IPS-15b (cell line): ENCODE results near the gene RPLP2.

Source experiments
- H3K27me3 ChIP-seq: one replicate; pipeline ENCODE4 v1.6.1; 2013; ENCODE audit warnings: low read length; ENCODE audit not compliant: control insufficient read depth, insufficient read depth
- H3K36me3 ChIP-seq: one replicate; pipeline ENCODE4 v1.6.1; 2013; ENCODE audit warnings: low read length; ENCODE audit not compliant: control insufficient read depth, insufficient read depth
- H3K4me1 ChIP-seq: one replicate; pipeline ENCODE4 v1.6.1; 2013; ENCODE audit warnings: mild to moderate bottlenecking, low read length; ENCODE audit not compliant: control insufficient read depth, insufficient read depth
- H3K4me3 ChIP-seq: one replicate; pipeline ENCODE4 v1.5.1; 2013; ENCODE audit warnings: low read depth, low read length
- H3K9ac ChIP-seq: one replicate; pipeline ENCODE4 v1.6.1; 2013; ENCODE audit warnings: low read depth, mild to moderate bottlenecking, low read length
- H3K9me3 ChIP-seq: one replicate; pipeline ENCODE4 v1.6.1; 2013; ENCODE audit warnings: mild to moderate bottlenecking, low read length; ENCODE audit not compliant: control insufficient read depth, insufficient read depth

Gene RPLP2

DNA sequence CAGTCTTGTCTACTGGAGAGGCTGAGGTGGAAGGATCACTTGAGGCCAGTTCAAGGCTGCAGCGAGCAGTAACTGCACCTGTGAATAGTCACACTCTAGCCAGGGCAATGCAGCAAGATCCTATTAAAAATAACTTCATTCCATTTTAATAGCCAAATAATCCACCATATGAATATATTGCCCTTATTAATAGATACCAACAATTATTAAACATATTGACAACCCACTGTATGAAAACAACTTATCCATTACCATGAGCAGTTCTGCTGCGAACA is 42.9 kb upstream of the RPLP2 start:
- Histone ChIP-seq H3K9me3 (no peaks in the 10 kb centered on the region), H3K9ac (no peak overlapping the region), H3K36me3 (peaks cover 66% of the 10 kb centered on the region), H3K27me3 (no peaks in the 10 kb centered on the region), H3K4me1 (peaks cover 9% of the 10 kb centered on the region), H3K4me3 (no peak overlapping the region)

DNA sequence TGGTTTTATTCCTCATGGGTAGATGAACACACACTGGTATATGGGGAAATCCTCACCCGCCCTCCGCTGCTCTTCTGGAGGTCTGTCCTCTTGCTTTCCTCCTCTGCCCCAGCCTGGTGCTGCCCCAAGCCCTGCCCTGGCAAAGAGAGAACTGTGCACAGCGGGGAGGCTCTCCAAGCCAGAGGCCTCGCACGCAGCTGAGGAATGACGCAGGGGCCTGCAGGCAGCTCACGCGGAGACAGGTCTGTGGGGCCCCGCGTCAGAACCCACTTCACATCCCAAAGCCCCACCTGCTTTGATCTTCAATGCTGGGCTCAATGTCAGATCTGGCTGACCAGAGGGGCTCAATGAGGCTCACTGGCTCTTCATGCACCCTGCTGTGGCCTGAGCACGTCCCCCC is 42.5 kb upstream of the RPLP2 start:
- no peak overlapping the region for H3K4me3 ChIP-seq
- H3K9ac ChIP-seq: no peak overlapping the region
- H3K36me3 ChIP-seq: peaks cover 67% of the 10 kb centered on the region
- H3K27me3 ChIP-seq: no peaks in the 10 kb centered on the region
- H3K9me3 ChIP-seq: no peaks in the 10 kb centered on the region
- peaks cover 8% of the 10 kb centered on the region for H3K4me1 ChIP-seq

DNA sequence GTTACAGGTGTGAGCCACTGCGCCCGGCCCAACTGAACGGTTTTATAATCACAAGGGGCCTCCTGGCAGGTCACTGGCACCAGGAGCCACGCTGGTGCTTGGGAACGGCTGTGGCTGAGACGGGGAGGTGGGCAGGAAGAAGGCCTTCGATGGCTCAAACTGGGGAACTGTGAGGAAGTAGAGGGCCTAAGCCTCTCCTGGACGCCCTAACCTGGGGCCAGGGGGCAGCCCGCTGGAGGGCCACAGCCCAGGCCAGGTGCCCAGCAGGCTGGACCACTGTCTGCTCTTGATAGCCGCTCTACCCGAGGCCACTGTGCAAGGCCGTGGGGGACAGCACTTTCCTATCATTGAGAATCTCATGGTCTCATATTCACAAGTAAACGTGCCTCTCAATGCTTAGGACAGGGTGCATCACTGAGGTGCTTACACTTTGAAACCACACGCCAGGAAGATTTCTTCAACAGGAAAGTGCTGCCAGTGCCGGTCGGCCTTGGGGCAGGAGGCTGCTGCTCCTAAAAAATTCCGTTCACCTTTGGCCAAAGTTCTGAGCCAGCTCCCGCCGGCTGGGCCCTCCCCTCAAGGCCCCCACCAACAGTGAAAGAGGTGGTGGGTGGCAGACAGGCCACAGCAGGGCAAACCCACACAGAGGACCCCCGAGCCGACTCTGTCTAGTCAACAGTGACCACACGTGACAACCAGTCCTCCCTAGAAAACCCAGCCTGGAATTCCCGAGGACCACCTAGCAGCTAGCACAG is 39.7 kb upstream of the RPLP2 start:
- no peak overlapping the region for H3K9ac ChIP-seq
- H3K4me3 ChIP-seq: no peak overlapping the region
- H3K4me1 ChIP-seq: no peaks in the 10 kb centered on the region
- no peaks in the 10 kb centered on the region for H3K9me3 ChIP-seq
- H3K27me3 ChIP-seq: no peaks in the 10 kb centered on the region
- H3K36me3 ChIP-seq: peaks cover 53% of the 10 kb centered on the region

GRCh38 chr11:770642-771616 is 38.8 kb upstream of the RPLP2 start:
- no peaks in the 10 kb centered on the region for H3K9me3 ChIP-seq
- no peak overlapping the region for H3K9ac ChIP-seq
- peaks cover 50% of the 10 kb centered on the region for H3K36me3 ChIP-seq
- no peaks in the 10 kb centered on the region for H3K4me1 ChIP-seq
- no peaks in the 10 kb centered on the region for H3K27me3 ChIP-seq
- no peak overlapping the region for H3K4me3 ChIP-seq

GRCh38 chr11:771617-772204 is 38.1 kb upstream of the RPLP2 start:
- no peak overlapping the region for H3K9ac ChIP-seq
- peaks cover 44% of the 10 kb centered on the region for H3K36me3 ChIP-seq

DNA sequence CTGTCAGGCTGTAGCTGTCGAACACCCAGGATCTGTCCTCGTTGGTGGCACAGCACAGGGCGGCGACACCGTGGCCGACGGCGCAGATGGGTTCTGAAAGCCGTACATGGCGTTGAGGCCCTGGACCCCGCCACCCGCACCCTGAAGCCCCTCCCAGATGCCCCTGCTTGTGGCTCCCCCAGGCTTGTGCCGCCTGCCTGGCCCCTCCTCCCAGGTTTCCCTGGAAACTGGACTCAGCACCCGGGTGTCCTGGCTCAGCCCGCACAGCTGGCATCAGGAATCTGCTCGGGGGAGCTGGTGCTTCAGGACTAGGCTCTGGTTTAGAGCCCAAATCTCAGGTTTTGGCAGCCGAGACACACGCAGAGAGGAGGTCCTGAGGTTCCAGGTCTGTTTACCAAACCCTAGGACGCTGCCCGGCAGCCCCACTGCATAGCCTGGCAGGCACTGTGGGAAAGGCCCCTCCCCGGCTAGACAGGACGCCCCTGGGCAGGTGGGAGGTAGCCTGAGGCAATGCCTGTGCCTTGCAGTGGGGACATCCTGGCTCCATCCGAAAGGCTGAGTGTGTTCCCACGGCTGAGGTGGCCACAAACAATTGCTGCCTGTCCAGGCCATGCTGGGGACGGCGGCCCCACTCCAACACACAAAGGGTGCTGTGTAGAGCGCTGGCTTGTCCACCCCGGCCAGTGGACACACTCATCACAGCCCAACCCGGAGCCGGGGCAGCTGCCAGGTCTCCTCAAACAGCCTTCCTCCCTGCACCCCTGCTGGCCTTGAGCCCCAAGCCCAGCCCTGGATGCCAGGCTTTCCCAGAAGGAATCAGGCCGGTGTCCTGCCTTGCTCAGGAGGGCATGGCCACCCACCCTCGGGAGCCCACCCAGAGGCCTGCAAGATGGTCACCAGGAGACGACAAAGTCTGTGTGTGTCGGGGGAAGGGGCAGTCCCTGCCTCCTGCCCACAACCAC is 37.1 kb upstream of the RPLP2 start:
- H3K27me3 ChIP-seq: no peaks in the 10 kb centered on the region
- H3K9me3 ChIP-seq: no peaks in the 10 kb centered on the region
- H3K36me3 ChIP-seq: peaks cover 40% of the 10 kb centered on the region
- no peaks in the 10 kb centered on the region for H3K4me1 ChIP-seq
- no peak overlapping the region for H3K9ac ChIP-seq
- H3K4me3 ChIP-seq: no peak overlapping the region

More at GRCh38 chr11:771617-772204, 38.1 kb upstream of the RPLP2 start:
- Histone ChIP-seq H3K4me1 (no peaks in the 10 kb centered on the region), H3K4me3 (no peak overlapping the region), H3K27me3 (no peaks in the 10 kb centered on the region), H3K9me3 (no peaks in the 10 kb centered on the region)

DNA sequence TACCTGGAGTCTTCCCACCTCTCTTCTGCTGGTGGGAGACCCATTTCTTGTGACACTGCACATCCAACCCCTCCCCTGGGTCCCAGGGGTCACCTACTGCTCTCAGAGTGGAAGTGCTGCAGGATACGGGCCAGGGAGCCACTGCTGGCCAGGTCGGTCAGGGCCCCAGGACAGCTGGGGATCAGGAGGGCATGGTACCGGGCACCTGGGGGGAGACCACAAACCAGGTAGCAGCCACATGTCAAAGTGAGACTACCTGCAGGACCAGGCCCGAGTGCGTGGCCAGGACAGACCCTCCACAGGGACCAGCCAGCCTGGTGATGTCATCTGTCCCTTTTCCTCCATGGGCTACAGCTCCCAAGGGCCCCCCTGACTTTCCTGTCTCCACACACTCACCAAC is 36.3 kb upstream of the RPLP2 start:
- Histone ChIP-seq H3K4me3 (no peak overlapping the region), H3K9ac (no peak overlapping the region), H3K4me1 (no peaks in the 10 kb centered on the region), H3K9me3 (no peaks in the 10 kb centered on the region), H3K27me3 (no peaks in the 10 kb centered on the region), H3K36me3 (peaks cover 40% of the 10 kb centered on the region)

DNA sequence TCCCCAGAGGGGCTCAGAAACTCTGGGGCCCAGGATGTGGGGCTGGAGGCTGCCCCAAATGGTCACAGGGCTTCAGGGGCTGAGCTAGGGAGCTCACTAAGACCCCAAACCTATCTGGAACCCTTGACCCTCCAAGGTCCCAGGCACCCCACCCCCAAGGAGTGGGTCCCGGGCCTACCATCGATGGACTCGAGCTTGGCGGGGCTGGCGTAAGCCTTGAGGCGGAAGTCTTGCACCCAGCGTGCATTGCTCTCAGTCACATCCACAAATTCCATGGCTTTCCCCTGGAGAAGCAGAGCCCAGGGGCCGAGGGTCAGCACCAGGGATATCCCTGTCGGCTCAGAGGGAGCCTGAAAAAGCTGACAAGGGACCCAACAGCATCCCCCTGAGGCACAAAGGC is 35.9 kb upstream of the RPLP2 start:
- Histone ChIP-seq H3K27me3 (no peaks in the 10 kb centered on the region), H3K9ac (no peak overlapping the region), H3K36me3 (peaks cover 40% of the 10 kb centered on the region), H3K4me3 (no peak overlapping the region), H3K4me1 (no peaks in the 10 kb centered on the region), H3K9me3 (no peaks in the 10 kb centered on the region)

DNA sequence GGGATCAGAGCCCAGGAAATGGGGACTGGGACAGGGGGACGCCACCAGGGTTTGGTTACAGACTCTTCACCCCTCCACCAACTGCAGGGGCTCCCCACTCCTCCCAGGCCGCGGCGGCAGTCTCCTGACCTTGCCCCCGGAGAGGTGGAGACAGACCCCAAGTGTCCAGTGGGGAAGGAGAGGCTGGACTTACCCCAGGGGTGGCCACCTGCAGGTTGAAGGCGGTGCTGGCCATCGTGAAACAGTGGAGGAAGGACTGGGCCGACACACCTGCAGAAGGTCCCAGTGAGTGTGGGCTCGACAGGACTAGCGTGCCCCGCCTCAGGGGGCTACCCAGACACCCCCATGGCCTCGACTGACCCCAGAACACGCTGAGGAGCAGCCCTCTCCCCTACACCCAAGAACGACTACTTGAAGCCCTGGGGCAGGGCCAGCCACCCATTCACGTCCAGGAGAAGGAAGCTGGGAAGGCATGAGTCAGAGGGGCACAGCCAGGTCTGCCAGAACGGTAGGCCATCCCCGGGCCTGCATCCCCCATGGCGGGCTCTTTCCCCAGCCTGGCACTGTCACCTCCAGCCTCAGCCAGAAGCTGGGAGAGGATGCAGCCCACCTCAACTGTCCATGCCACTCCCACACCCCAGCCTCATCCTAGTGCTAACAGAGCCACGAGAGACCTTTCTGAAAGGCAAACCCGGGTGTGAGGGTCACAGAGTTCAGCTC is 34.7 kb upstream of the RPLP2 start:
- no peak overlapping the region for H3K4me3 ChIP-seq
- H3K4me1 ChIP-seq: no peaks in the 10 kb centered on the region
- no peaks in the 10 kb centered on the region for H3K9me3 ChIP-seq
- H3K36me3 ChIP-seq: peaks cover 37% of the 10 kb centered on the region
- no peak overlapping the region for H3K9ac ChIP-seq
- no peaks in the 10 kb centered on the region for H3K27me3 ChIP-seq

DNA sequence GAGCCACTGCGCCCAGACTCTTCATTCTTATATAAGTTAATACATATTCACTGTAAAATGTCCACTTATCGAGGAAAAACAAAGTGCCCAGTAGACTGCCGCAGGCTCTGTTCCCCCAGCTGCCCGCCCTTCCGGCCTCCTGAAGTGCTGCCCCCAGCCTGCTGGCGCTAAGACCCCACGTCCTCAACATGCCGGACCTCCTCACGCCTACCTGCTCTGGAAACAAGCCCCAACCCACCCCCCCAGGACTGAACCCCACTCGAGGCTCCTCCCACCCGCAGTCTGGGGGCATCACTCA is 33.6 kb upstream of the RPLP2 start:
- Histone ChIP-seq H3K9me3 (no peaks in the 10 kb centered on the region), H3K4me3 (peak overlapping the region; percentile 86), H3K36me3 (peaks cover 26% of the 10 kb centered on the region), H3K9ac (no peak overlapping the region), H3K4me1 (no peaks in the 10 kb centered on the region), H3K27me3 (no peaks in the 10 kb centered on the region)
